ENCODE results near the gene ERLEC1. TPM values are rescaled to one million over a fixed set of nuclear protein-coding genes. Genes with fewer than 3 reads are reported as not detected.
A peak's percentile ranks its signal among the peaks of the same experiment; 100 is the strongest.

ERLEC1 gene
- total RNA-seq, 2 donors from 2014 or later = 33.4 to 38.4 TPM

DNA sequence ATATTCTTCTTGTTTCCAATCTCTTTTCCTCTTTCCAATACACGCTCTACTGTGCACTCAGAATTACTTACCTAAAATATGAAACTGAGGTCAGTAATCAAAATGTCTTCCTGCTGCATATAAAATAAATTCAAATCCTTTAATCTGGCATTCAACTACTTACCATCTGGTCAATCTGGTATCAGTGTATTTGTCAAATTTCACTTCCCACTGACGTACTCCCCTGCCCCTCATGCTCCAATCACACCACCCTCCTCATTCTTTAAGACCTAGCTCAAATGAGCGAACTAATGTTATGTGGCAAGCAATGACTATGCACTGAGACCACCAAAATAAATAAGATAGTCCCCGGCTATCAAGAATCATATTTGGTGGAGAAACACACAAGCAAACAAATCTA is 6.8 kb upstream of the ERLEC1 start:
- Mint-ChIP-seq H3K9me3 (no peaks in the 10 kb centered on the region), H3K4me3 (no peak overlapping the region), H3K36me3 (ENCODE audit: low read depth) (peaks cover 35% of the 10 kb centered on the region), H3K27ac (peak overlapping the region; percentile 23), H3K27me3 (ENCODE audit: insufficient read depth) (no peaks in the 10 kb centered on the region), H3K4me1 (peaks cover 21% of the 10 kb centered on the region)
- H3K4me3 ChIP-seq (ENCODE audit: low read length) = no peak overlapping the region
- peaks cover 2% of the 10 kb centered on the region for H3K4me1 ChIP-seq (ENCODE audit: control insufficient read depth, insufficient read depth, low read length)
- no peaks in the 10 kb centered on the region for H3K9me3 ChIP-seq (ENCODE audit: control insufficient read depth, low read length)
- peaks cover 31% of the 10 kb centered on the region for H3K36me3 ChIP-seq (ENCODE audit: control insufficient read depth, insufficient read depth, low read length)
- H3K27me3 ChIP-seq (ENCODE audit: control insufficient read depth, insufficient read depth, low read length, poor library complexity, severe bottlenecking) = no peaks in the 10 kb centered on the region
- no peak overlapping the region for H3K27ac ChIP-seq (ENCODE audit: low read depth, low read length)
- DNase-seq = no peak
- TF ChIP-seq, protein P1, sequence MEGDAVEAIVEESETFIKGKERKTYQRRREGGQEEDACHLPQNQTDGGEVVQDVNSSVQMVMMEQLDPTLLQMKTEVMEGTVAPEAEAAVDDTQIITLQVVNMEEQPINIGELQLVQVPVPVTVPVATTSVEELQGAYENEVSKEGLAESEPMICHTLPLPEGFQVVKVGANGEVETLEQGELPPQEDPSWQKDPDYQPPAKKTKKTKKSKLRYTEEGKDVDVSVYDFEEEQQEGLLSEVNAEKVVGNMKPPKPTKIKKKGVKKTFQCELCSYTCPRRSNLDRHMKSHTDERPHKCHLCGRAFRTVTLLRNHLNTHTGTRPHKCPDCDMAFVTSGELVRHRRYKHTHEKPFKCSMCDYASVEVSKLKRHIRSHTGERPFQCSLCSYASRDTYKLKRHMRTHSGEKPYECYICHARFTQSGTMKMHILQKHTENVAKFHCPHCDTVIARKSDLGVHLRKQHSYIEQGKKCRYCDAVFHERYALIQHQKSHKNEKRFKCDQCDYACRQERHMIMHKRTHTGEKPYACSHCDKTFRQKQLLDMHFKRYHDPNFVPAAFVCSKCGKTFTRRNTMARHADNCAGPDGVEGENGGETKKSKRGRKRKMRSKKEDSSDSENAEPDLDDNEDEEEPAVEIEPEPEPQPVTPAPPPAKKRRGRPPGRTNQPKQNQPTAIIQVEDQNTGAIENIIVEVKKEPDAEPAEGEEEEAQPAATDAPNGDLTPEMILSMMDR (conservative IDR thresholded peaks at IDR 0.05) = no peak
- WGBS, 2 experiments (ENCODE audit: insufficient coverage in 1 of 2, insufficient read length in 1 of 2) = 94 to 96% methylated on average over 2 to 4 of the region's 4 CpGs
- H3K9ac ChIP-seq (ENCODE audit: extremely low read depth, low read length, poor library complexity, severe bottlenecking) = no peak overlapping the region

GRCh38 chr2:53782676-53783075 is 4.2 kb upstream of the ERLEC1 start:
- Histone ChIP-seq H3K4me1 (ENCODE audit: control insufficient read depth, insufficient read depth, low read length) (peaks cover 2% of the 10 kb centered on the region), H3K4me3 (ENCODE audit: low read length) (no peak overlapping the region), H3K36me3 (ENCODE audit: control insufficient read depth, insufficient read depth, low read length) (peaks cover 17% of the 10 kb centered on the region), H3K9ac (ENCODE audit: extremely low read depth, low read length, poor library complexity, severe bottlenecking) (no peak overlapping the region), H3K27ac (ENCODE audit: low read depth, low read length) (no peak overlapping the region), H3K27me3 (ENCODE audit: control insufficient read depth, insufficient read depth, low read length, poor library complexity, severe bottlenecking) (no peaks in the 10 kb centered on the region), H3K9me3 (ENCODE audit: control insufficient read depth, low read length) (no peaks in the 10 kb centered on the region)
- Mint-ChIP-seq H3K27ac (no peak overlapping the region), H3K9me3 (no peaks in the 10 kb centered on the region), H3K4me3 (no peak overlapping the region), H3K36me3 (ENCODE audit: low read depth) (peaks cover 33% of the 10 kb centered on the region), H3K27me3 (ENCODE audit: insufficient read depth) (no peaks in the 10 kb centered on the region), H3K4me1 (peaks cover 29% of the 10 kb centered on the region)
- WGBS, 2 experiments (ENCODE audit: insufficient coverage in 1 of 2, insufficient read length in 1 of 2) = 90 to 94% methylated on average over 7 to 8 of the region's 8 CpGs
- TF ChIP-seq, protein P1 (conservative IDR thresholded peaks at IDR 0.05) = no peak
- DNase-seq = no peak

DNA sequence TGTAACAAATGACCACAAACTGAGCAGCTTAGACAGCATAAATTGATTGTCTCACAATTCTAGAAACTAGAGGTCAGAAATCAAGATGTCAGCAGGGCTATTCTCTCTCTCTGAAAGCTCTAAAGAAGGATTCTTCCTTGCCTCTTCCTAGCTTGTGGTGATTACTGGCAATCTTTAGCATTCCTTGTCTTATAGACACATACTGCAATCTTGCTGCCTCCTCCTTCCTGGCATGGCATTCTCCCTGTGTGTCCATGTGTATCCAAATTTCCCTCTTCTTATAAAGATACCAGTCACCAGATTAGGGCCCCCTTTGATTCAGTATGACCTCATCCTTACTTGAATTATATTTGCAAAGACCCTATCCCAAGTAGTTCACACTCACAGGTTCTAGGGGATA is 2.4 kb upstream of the ERLEC1 start:
- DNase-seq = no peak
- H3K36me3 ChIP-seq (ENCODE audit: control insufficient read depth, insufficient read depth, low read length) = peaks cover 8% of the 10 kb centered on the region
- no peaks in the 10 kb centered on the region for H3K9me3 ChIP-seq (ENCODE audit: control insufficient read depth, low read length)
- Mint-ChIP-seq H3K36me3 (ENCODE audit: low read depth) (peaks cover 22% of the 10 kb centered on the region), H3K9me3 (no peaks in the 10 kb centered on the region), H3K4me3 (peak overlapping the region; percentile 88), H3K27ac (peak overlapping the region; percentile 9), H3K4me1 (peaks cover 32% of the 10 kb centered on the region), H3K27me3 (ENCODE audit: insufficient read depth) (no peaks in the 10 kb centered on the region)
- TF ChIP-seq, protein P1 (conservative IDR thresholded peaks at IDR 0.05) = no peak
- H3K9ac ChIP-seq (ENCODE audit: extremely low read depth, low read length, poor library complexity, severe bottlenecking) = no peak overlapping the region
- H3K4me1 ChIP-seq (ENCODE audit: control insufficient read depth, insufficient read depth, low read length) = peaks cover 2% of the 10 kb centered on the region
- H3K4me3 ChIP-seq (ENCODE audit: low read length) = peak overlapping the region; percentile 89
- no peak overlapping the region for H3K27ac ChIP-seq (ENCODE audit: low read depth, low read length)
- no peaks in the 10 kb centered on the region for H3K27me3 ChIP-seq (ENCODE audit: control insufficient read depth, insufficient read depth, low read length, poor library complexity, severe bottlenecking)

Data from endodermal cell (in vitro differentiated cells).